Activated naive CD8-positive, alpha-beta T cell treated with anti-CD3 and anti-CD28 coated beads, Interleukin-2, amount 50 U/mL, for 24 hours (primary cell): ENCODE results near the gene COL9A1.
"Not testable (repeated sequence)": the region's sequence is repeated elsewhere in the genome, so short reads cannot be mapped to it uniquely, and the experiment has no call there.

Source experiments
- ATAC-seq: fragments of 150-1000 bp; cut with Tn5 transposase; one replicate; pipeline ENCODE4 v1.10.0; 2021
- DNase-seq: peaks from one replicate; pipeline ENCODE4 v3.0.0; 2021
- H3K27ac Mint-ChIP-seq: one replicate; pipeline ENCODE4 v1.8.0; 2021; ENCODE audit warnings: mild to moderate bottlenecking, mixed read lengths
- H3K27me3 Mint-ChIP-seq: one replicate; pipeline ENCODE4 v1.8.0; 2021; ENCODE audit warnings: mixed read lengths
- H3K36me3 Mint-ChIP-seq: one replicate; pipeline ENCODE4 v1.8.0; 2021; ENCODE audit warnings: low read depth, mixed read lengths
- H3K4me1 Mint-ChIP-seq: one replicate; pipeline ENCODE4 v1.8.0; 2021; ENCODE audit warnings: mixed read lengths
- H3K4me3 Mint-ChIP-seq: one replicate; pipeline ENCODE4 v1.8.0; 2021; ENCODE audit warnings: mild to moderate bottlenecking, moderate library complexity, mixed read lengths
- H3K9me3 Mint-ChIP-seq: one replicate; pipeline ENCODE4 v1.8.0; 2021; ENCODE audit warnings: mixed read lengths

COL9A1 gene

DNA sequence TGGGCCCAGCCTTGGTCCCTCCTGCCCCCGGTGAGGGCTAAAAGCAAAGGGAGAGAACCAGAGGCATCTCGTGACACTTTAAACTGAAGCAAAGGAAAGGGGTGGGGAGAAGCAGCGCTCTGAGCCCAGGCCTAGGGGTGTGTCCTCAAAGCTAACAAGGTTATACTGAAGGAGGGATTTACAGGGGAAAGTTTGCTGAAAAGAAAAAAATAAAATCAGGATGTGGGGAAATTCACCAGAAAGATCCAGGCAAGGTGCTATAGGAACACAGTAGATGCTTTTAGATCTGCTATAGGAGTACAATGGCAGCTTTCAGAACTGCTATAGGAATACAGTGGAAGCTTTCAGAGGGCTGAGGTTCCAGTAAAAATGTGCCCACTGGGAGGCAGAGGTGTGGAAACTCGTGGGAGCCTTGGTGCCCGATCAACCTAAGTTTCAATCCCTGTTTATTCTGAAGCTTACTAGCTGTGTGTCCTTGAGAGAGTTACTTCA is at the start of gene COL9A1:
Gene COL9A1 (minus strand): TSS at position 51 of the 492 bp plus-strand sequence. CDS start 160 bp downstream, outside the sequence.
- Mint-ChIP-seq H3K27me3 (peaks cover 16% of the 10 kb centered on the region), H3K4me3 (no peak within 1 kb of the TSS), H3K27ac (no peak within 1 kb of the TSS), H3K4me1 (no peaks in the 10 kb centered on the region), H3K9me3 (no peaks in the 10 kb centered on the region), H3K36me3 (no peaks in the 10 kb centered on the region)
- DNase-seq (no peak), ATAC-seq (no peak)

DNA sequence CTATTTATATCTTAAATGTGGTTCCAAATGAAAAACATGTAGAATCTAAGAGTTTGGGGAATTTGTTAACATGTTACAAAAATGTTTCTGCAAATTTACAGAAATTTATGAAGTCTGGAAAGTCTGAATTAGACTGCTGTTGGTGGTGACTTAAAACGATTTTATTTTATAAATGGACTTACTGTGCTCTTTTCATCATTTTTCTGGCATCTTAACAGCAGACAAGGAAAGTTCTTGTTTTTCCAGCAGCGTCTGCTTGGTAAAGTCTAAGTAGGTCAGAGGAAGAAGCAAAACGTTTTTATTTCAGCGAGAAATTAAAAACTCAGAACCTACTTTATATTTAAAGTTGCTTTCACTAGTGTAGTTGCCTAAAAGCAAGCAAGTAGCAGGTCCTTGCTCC is 48.6 kb upstream of the COL9A1 start:
- no peak overlapping the region for H3K27ac Mint-ChIP-seq
- no peaks in the 10 kb centered on the region for H3K4me1 Mint-ChIP-seq
- no peaks in the 10 kb centered on the region for H3K36me3 Mint-ChIP-seq
- H3K9me3 Mint-ChIP-seq: no peaks in the 10 kb centered on the region
- DNase-seq (no peak), ATAC-seq (no peak)
- H3K27me3 Mint-ChIP-seq: peaks cover 8% of the 10 kb centered on the region
- H3K4me3 Mint-ChIP-seq: no peak overlapping the region

DNA sequence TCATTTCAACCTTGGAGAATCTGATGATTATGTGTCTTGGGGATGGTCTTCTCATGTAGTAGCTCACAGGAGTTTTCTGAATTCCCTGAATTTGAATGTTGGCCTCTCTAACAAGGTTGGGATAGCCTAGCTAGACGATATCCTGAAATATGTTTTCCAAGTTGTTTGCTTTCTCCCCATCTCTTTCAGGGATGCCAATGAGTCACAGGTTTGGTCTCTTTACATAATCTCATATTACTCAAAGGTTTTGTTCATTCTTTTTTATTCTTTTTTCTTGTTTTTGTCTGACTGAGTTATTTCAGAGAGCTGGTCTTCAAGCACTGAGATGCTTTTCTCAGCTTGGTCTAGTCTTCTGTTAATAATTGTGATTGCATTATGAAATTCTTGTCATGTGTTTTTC is 42.7 kb upstream of the COL9A1 start:
- Mint-ChIP-seq H3K9me3 (no peaks in the 10 kb centered on the region), H3K27me3 (peaks cover 7% of the 10 kb centered on the region)

DNA sequence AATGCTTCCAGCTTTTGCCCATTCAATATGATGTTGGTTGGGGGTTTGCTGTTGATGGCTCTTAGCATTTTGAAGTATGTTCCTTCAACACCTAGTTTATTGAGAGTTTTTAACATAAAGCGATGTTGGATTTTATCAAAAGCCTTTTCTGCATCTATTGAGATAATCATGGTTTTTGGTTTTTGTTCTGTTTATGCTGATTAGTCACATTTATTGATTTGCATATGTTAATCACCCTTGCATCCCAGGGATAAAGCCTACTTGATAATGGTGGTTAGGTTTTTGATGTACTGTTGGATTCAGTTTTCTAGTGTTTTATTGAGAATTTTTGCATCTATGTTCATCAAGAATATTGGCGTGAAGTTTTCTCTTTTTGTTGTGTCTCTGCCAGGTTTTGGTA is 40.4 kb upstream of the COL9A1 start:
- Mint-ChIP-seq H3K4me3 (no peak overlapping the region), H3K36me3 (no peaks in the 10 kb centered on the region), H3K4me1 (no peaks in the 10 kb centered on the region), H3K9me3 (no peaks in the 10 kb centered on the region), H3K27ac (no peak overlapping the region), H3K27me3 (peaks cover 10% of the 10 kb centered on the region)
- ATAC-seq (no peak), DNase-seq (no peak)

More for the DNA sequence above, 42.7 kb upstream of the COL9A1 start:
- H3K4me3 Mint-ChIP-seq: no peak overlapping the region
- no peak for ATAC-seq
- no peaks in the 10 kb centered on the region for H3K36me3 Mint-ChIP-seq
- DNase-seq: no peak
- H3K27ac Mint-ChIP-seq: no peak overlapping the region
- H3K4me1 Mint-ChIP-seq: no peaks in the 10 kb centered on the region

DNA sequence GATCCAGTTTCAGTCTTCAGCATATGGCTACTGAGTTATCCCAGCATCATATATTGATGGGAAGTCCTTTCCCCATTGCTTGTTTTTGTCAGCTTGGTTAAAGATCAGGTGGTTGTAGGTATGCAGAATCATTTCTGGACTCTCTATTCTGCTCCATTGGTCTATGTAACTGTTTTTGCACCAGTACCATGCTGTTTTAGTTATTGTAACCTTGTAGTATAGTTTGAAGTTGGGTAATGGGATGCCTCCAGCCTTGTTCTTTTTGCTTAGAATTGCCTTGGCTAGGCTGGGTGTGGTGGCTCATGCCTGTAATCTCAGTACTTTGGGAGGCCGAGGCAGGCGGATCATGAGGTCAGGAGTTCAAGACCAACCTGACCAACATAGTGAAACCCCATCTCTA is 36.9 kb upstream of the COL9A1 start:
- H3K9me3 Mint-ChIP-seq, H3K36me3 Mint-ChIP-seq, H3K4me3 Mint-ChIP-seq, H3K4me1 Mint-ChIP-seq, ATAC-seq, H3K27ac Mint-ChIP-seq, DNase-seq: not testable (repeated sequence)
- peaks cover 13% of the 10 kb centered on the region for H3K27me3 Mint-ChIP-seq

DNA sequence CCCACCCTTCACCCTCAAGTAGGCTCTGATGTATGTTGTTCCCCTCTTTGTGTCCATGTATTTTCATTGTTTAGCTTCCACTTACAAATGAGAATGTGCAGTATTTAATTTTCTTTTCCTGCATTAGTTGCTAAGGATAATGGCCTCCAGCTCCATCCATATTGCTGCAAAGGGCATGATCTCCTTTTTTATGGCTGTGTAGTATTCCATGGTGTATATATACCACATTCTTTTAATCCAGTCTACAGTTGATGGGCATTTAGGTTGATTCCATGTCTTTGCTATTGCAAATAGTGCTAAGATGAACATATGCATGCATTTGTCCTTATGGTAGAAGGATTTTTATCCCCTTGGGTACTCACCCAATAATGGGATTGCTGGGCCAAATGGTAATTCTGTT is 35.9 kb upstream of the COL9A1 start:
- H3K27ac Mint-ChIP-seq: no peak overlapping the region
- no peaks in the 10 kb centered on the region for H3K36me3 Mint-ChIP-seq
- H3K9me3 Mint-ChIP-seq: no peaks in the 10 kb centered on the region
- H3K4me3 Mint-ChIP-seq: no peak overlapping the region
- no peaks in the 10 kb centered on the region for H3K4me1 Mint-ChIP-seq
- H3K27me3 Mint-ChIP-seq: peaks cover 15% of the 10 kb centered on the region
- no peak for DNase-seq
- ATAC-seq: no peak

DNA sequence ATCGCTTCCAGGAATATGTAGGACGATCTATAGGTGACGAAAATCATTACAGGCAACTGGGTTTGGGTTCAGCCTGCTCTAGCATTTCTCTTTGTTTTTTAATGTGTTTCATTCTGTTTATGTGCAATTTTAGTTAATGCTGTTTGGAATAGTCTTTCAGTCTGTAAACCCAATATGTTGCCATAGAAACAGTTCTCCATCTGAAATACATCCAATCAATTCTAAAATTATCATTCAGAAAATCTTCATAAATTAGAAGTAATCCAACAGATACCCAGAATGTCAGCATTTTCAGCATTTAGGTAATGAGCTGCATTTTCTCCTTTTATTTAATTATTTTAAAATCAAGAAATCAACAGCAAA is 34.8 kb upstream of the COL9A1 start:
- H3K27me3 Mint-ChIP-seq: peaks cover 14% of the 10 kb centered on the region
- H3K27ac Mint-ChIP-seq: no peak overlapping the region
- no peak overlapping the region for H3K4me3 Mint-ChIP-seq
- DNase-seq (no peak), ATAC-seq (no peak)
- no peaks in the 10 kb centered on the region for H3K9me3 Mint-ChIP-seq
- no peaks in the 10 kb centered on the region for H3K4me1 Mint-ChIP-seq
- no peaks in the 10 kb centered on the region for H3K36me3 Mint-ChIP-seq

DNA sequence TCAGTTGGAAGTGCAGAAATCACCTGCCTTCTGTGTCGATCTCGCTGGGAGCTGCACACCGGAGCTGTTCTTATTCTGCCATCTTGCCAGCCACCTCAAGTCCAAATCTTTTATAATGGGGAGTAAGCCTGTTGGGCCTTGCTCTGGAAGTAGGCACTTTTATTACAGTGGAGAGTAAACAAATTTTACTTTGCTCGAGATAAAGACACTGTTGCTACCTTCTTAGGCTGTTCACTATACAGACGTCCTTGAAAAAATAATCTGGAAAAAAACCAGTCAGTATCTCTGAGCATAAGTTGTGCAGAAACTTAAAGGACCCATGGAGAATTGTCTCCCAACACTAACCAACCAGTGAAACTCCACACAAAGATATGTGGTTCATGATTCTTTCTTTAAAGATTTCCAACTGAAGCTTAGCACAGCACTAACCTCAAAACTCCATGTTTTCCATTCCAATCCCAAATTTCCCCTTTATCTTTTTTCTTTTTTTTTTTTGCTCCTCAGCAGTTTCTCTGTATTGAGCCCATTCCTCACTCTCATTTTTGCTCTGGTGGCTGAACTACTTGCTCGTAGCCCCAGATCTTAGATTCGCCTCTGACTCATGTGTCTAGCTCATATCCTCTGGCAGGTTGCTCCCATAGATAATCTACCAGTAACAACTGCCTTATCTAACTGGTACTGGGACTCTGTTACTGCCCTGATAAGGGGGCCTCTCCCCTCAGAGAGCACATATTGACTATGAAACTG is 34.3 kb upstream of the COL9A1 start:
- DNase-seq (no peak), ATAC-seq (no peak)
- Mint-ChIP-seq H3K27me3 (peaks cover 14% of the 10 kb centered on the region), H3K36me3 (no peaks in the 10 kb centered on the region), H3K4me1 (no peaks in the 10 kb centered on the region), H3K4me3 (no peak overlapping the region), H3K27ac (no peak overlapping the region), H3K9me3 (no peaks in the 10 kb centered on the region)

DNA sequence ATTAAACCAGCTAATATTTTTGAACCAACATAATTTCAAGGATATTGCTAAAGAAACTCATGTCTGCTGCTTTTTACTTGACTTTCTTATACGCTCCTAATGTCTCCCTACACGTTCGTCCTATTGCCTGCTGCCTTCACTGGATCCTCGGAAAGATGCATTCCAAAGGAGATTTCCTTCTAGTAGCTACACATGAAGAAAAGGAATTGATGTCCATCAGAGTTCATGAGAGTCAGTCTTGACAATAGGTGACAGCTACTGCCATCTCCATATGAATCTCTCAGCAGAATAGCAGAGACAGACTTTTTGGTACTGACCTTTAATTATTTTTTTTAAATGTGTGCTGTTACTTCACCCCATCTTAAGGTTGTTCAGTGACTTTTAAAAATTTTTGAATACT is 24.2 kb upstream of the COL9A1 start:
- no peak overlapping the region for H3K4me3 Mint-ChIP-seq
- H3K9me3 Mint-ChIP-seq: no peaks in the 10 kb centered on the region
- no peak for DNase-seq
- ATAC-seq: no peak
- no peaks in the 10 kb centered on the region for H3K36me3 Mint-ChIP-seq
- H3K4me1 Mint-ChIP-seq: no peaks in the 10 kb centered on the region
- H3K27ac Mint-ChIP-seq: no peak overlapping the region
- H3K27me3 Mint-ChIP-seq: peaks cover 7% of the 10 kb centered on the region

DNA sequence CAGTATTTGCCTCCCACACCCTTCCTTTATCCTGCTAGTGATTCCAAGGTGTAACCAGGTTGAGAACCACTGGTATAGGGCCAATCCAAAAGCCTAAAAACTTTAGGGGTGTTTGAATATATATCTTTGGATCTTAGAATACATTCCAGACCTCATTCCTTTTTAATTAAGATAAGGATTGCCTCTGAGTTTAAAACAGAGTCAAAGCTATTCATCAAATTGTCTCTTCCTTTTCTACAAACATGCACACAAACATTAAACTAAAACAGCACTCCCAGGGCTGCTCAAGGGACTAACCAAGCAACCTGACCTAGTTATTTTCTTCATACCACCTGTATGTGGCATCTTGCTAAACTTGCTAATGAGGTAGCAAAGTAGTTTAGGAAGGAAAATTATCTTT is 22.1 kb upstream of the COL9A1 start:
- Mint-ChIP-seq H3K27ac (no peak overlapping the region), H3K4me3 (no peak overlapping the region), H3K9me3 (no peaks in the 10 kb centered on the region), H3K36me3 (no peaks in the 10 kb centered on the region), H3K27me3 (peaks cover 7% of the 10 kb centered on the region), H3K4me1 (no peaks in the 10 kb centered on the region)
- no peak for ATAC-seq
- DNase-seq: no peak

DNA sequence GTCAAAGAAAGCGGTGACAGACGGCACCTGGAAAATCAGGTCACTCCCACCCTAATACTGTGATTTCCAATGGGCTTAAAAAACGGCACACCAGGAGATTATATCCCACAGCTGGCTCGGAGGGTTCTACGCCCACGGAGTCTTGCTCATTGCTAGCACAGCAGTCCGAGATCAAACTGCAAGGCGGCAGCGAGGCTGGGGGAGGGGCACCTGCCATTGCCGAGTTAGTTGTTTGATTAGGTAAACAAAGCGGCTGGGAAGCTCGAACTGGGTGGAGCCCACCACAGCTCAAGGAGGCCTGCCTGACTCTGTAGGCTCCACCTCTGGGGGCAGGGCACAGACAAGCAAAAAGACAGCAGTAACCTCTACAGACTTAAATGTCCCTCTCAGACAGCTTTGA is 14.9 kb upstream of the COL9A1 start:
- not testable (repeated sequence) for ATAC-seq, H3K36me3 Mint-ChIP-seq, H3K27ac Mint-ChIP-seq, H3K4me3 Mint-ChIP-seq, DNase-seq, H3K4me1 Mint-ChIP-seq, H3K9me3 Mint-ChIP-seq
- H3K27me3 Mint-ChIP-seq: peaks cover 23% of the 10 kb centered on the region

DNA sequence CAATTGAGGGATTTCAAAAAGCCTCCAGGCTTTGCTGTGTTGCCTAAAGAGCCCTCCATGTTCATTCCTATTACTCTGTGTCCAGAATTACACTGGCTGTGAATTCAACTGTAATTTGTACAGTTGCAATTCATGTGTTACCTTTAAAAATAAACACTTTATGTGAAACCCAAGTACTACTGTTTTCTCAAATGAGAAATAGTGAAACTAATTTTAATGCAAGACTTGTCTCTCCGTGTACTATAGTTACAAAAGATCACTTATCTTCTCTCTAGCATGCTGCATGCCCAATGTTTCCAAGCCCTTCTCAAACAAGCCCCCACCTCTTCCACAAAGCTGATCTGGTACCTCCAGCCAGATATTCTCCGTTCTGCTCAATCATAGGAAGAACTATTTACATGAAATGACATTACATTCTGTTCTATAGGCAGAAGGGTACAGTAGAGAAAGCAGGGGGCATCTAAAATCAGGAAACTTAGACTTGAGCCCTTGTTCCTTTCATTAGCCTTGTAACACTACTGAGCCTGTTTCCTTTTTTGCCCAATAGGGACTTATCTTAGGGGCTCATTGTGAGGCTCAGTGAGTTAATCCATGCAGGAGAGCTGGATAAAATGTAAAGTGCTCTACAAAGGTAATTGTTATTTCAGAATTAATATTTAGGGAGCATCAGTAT is 12.3 kb upstream of the COL9A1 start:
- peaks cover 23% of the 10 kb centered on the region for H3K27me3 Mint-ChIP-seq
- H3K36me3 Mint-ChIP-seq: no peaks in the 10 kb centered on the region
- no peak overlapping the region for H3K4me3 Mint-ChIP-seq
- no peak for ATAC-seq
- DNase-seq: no peak
- no peaks in the 10 kb centered on the region for H3K9me3 Mint-ChIP-seq
- peaks cover 2% of the 10 kb centered on the region for H3K4me1 Mint-ChIP-seq
- H3K27ac Mint-ChIP-seq: no peak overlapping the region

DNA sequence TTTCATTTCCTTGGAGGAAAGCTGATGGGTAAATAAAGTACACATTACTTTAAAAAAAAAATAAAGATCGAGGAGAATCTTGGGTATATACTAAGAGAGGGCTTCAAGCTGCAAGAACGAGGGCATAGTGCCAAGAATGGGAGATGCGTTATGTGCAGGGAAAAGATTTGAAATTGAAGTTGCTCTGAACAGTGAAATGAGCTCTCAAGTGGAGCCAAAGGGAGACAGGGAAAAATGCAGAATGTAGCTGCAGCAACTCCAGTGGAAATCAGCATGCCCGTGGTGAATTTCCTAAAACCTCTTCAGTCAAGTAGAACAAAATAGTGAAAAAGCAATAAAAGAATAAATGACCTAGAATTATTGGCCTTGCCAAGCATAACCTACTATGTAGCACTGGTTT is 11.4 kb upstream of the COL9A1 start:
- Mint-ChIP-seq H3K4me3 (no peak overlapping the region), H3K9me3 (no peaks in the 10 kb centered on the region), H3K27ac (no peak overlapping the region), H3K27me3 (peaks cover 22% of the 10 kb centered on the region), H3K36me3 (no peaks in the 10 kb centered on the region), H3K4me1 (peaks cover 2% of the 10 kb centered on the region)
- ATAC-seq (no peak), DNase-seq (no peak)

DNA sequence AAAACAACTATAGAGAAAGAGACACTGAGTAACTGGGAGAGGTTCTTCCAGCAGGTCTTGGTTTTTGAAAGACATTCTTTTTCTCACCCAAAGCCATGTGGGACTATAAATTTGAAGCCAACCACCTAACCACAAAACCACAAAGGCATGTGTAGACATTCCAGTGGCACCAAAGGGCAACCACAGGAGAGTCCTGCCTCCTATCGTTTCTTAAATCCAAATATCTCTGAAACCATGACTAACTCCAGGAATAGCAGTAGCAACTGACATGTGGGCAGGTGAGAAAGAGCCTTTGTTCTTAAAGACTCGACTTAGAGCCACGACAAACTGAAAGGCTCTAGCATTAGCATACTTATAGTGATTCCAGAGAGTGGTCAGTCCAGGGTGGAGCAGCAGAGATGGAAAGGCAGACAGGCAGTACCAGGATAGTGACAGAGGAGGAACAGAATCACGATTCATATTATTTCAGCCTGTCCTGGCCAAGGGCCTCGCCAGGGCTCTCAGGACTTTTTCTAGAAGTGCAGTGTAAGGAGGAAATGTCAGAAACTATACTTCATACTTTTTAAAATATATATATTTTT is 9.4 kb upstream of the COL9A1 start:
- ATAC-seq (peak; percentile 40), DNase-seq (no peak)
- H3K27ac Mint-ChIP-seq: no peak overlapping the region
- no peaks in the 10 kb centered on the region for H3K36me3 Mint-ChIP-seq
- H3K27me3 Mint-ChIP-seq: peaks cover 22% of the 10 kb centered on the region
- no peak overlapping the region for H3K4me3 Mint-ChIP-seq
- no peaks in the 10 kb centered on the region for H3K9me3 Mint-ChIP-seq
- H3K4me1 Mint-ChIP-seq: peaks cover 2% of the 10 kb centered on the region

DNA sequence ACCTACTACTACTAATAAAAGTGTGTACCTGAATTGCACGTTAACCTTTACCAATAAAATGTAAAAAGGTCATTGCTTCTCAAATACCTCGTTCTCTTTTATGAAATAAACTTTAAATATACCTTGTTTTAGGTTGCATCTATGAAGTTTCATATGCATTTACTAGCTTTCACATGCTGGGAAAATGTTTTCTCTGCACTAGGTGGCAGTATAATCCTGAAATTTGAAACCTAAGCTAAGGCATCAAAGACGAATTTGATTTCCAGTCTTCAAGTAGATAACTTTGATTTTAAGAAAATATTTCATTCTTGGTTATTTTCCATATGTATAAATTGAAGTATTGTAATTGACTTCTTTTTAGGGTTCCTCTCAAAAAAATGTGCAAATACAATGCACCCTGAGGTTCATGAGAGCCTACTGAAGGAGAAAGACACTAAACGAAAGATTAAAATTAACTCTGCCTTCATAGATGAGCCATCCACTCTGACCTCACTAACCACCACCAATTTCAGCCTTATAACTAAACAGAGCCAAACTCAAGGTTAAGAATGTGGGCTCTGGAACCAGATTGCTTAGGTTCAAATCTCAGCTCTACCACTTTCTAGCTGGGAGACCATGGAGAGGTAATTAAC is 7.3 kb upstream of the COL9A1 start:
- ATAC-seq: no peak
- Mint-ChIP-seq H3K27ac (no peak overlapping the region), H3K36me3 (no peaks in the 10 kb centered on the region)

More for the DNA sequence above, 7.3 kb upstream of the COL9A1 start:
- no peak overlapping the region for H3K4me3 Mint-ChIP-seq
- H3K27me3 Mint-ChIP-seq: peaks cover 22% of the 10 kb centered on the region
- DNase-seq: no peak
- H3K9me3 Mint-ChIP-seq: no peaks in the 10 kb centered on the region
- H3K4me1 Mint-ChIP-seq: peaks cover 2% of the 10 kb centered on the region
